Measurements from ENCODE around the gene DCAF12L1.

Gene DCAF12L1

GRCh38 chrX:126552313-126553022, at the start of gene DCAF12L1:
Gene DCAF12L1 (minus strand): TSS chrX:126552814. CDS start chrX:126552608, 206 bp downstream.
- DNase-seq (ENCODE audit: low read depth): no peak

- DNase-seq (ENCODE audit: low read depth): no peak
Observed at GRCh38 chrX:126580877-126581276, 28.3 kb upstream of the DCAF12L1 start.

DNA sequence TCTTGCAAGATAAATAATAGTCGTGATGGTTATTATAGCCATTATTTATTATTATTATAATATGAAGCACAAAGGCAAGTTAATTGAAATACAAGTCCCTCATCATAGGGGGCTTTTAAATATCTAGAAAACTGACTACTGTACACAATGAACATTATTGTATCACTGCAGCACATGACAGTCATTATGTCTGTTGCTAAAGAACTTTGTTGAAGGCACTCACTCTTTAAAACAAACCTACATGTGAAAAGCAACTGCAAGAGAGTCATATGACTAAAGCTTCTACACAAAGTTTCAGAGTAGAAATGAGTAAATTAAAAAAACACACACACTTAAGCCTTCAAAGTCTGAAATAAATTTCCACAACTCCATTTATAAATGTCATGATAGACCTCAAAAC, 23.3 kb upstream of the DCAF12L1 start:
- DNase-seq (ENCODE audit: low read depth): no peak

GRCh38 chrX:126557151-126557550, 4.5 kb upstream of the DCAF12L1 start:
- no peak for DNase-seq (ENCODE audit: low read depth)

GRCh38 chrX:126551725-126552312, 795 bp downstream of the DCAF12L1 start:
- no peak for DNase-seq (ENCODE audit: low read depth)

DNA sequence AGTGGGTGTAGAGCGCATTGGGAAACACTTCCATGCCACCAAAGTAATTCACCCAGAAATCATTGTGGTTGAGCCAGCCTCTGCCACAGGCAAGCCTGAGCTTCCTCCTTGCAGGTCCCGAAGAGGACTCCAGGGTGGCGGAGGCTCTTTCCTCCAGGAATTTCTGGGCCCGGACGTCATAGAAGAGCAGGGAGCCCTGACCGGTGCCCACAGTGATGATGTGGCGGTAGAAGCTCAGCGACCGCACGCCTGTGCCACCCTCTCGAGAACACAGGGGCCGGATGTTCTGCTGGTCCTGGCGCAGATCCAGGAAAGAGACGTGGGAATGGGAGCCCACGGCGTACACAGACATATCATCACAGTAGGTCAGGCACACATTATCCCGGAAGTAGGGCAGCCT, 1.3 kb downstream of the DCAF12L1 start:
- DNase-seq (ENCODE audit: low read depth): no peak

- no peak for DNase-seq (ENCODE audit: low read depth)
Observed at GRCh38 chrX:126550816-126551215, 1.8 kb downstream of the DCAF12L1 start.

DNA sequence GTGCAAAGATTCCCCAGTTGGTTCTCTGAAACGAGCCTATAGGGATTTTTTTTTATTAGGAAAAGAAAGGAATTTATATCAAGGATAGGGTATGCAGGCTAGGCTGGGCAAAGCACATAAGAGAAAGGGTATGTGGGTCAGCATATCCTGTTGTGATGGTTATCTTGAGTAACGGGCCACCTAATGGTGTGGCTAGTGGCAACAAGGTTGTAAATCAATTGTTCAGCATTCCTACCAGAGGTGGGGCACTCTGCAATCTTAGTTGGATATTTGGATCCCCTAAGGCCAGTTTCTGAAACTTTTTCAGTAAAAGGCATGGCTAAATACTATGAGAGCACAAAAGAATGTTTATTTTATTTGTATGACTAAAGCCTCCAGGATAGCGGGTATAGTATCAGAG, 42.7 kb downstream of the DCAF12L1 start:
- no peak for DNase-seq (ENCODE audit: low read depth)

All from ELR (cell line).